HCT116 (cell line): ENCODE data around the gene RGL3. TPM values are rescaled to one million over a fixed set of nuclear protein-coding genes. Genes with fewer than 3 reads are reported as not detected.

ENCODE experiments used
- ATAC-seq: fragments of 200-7000 bp; cut with Tn5 transposase; 2 replicates; pipeline ENCODE4 v1.9.1; 2020; ENCODE audit warnings: mild to moderate bottlenecking, moderate library complexity
- BruUV-seq: library from RNA; stranded (reverse); fragments of 400-500 nt; replicated peaks from 2 replicates; lab custom pipeline; 2021; lab: Mats Ljungman, UMichigan
- CTCF ChIA-PET: fragments of 300-600 bp; sonication (Branson Sonifier 250); formaldehyde crosslinking; loops from one replicate; lab custom pipeline; 2021; ENCODE audit warnings: antibody characterized with exemption; lab: Charles Lee
- POLR2A ChIA-PET: fragments of 300-600, 350-600 bp; sonication (Branson Sonifier 250); formaldehyde crosslinking; loops from one replicate; lab custom pipeline; 2021; ENCODE audit warnings: antibody characterized with exemption; lab: Charles Lee
- RAD21 ChIA-PET, 2 experiments: fragments of 300-600 bp; sonication (Branson Sonifier 250); formaldehyde crosslinking; loops; one replicate each; lab custom pipeline; 2023; ENCODE audit warnings: low total read pairs in 2 of 2; ENCODE audit not compliant: uncharacterized antibody in 2 of 2, unreplicated experiment in 2 of 2, low non-redundant PET in 1 of 2; lab: Charles Lee
- DNase-seq: peaks from one replicate; pipeline ENCODE4 v3.0.0-alpha.2; 2010; ENCODE audit warnings: low read depth, low spot score
- H2AFZ ChIP-seq: fragments of 200-600 bp; shearing (Covaris generic), sonication (generic); 2 replicates; pipeline ENCODE4 v1.6.1; 2017; ENCODE audit warnings: low read depth, mixed run types, mixed read lengths, antibody characterized with exemption, low read length; ENCODE audit not compliant: poor library complexity, severe bottlenecking
- H3K27ac ChIP-seq: 2 replicates; pipeline ENCODE4 v1.5.1; 2012; ENCODE audit warnings: low read depth, low read length
- H3K27me3 ChIP-seq: fragments of 200-600 bp; sonication (generic); 2 replicates; pipeline ENCODE4 v1.6.1; 2016; ENCODE audit warnings: mixed run types, low read length, mixed read lengths; ENCODE audit not compliant: insufficient read depth
- H3K36me3 ChIP-seq, 2 experiments: fragments of 200-500 bp in 1 of 2; fragments of 200-600 bp in 1 of 2; sonication (Bioruptor generic) in 1 of 2; sonication (generic) in 1 of 2; 2 replicates each; pipeline versions ENCODE4 v1.5.1 to v1.6.1; 2014 to 2016; ENCODE audit warnings: low read length in 2 of 2, inconsistent platforms in 1 of 2, mixed read lengths in 1 of 2, mixed run types in 1 of 2; ENCODE audit not compliant: insufficient read depth in 2 of 2, control insufficient read depth in 1 of 2
- H3K4me1 ChIP-seq, 2 experiments: fragments of 200-600 bp in 1 of 2; sonication (generic) in 1 of 2; 2 replicates each; pipeline versions ENCODE4 v1.5.1 to v1.6.1; 2012 to 2017; ENCODE audit warnings: low read length in 2 of 2, inconsistent platforms in 1 of 2, mild to moderate bottlenecking in 1 of 2, mixed read lengths in 1 of 2, mixed run types in 1 of 2, moderate library complexity in 1 of 2; ENCODE audit not compliant: insufficient read depth in 2 of 2, control insufficient read depth in 1 of 2
- H3K4me2 ChIP-seq: fragments of 200-600 bp; sonication (generic); 2 replicates; pipeline ENCODE4 v1.6.1; 2017; ENCODE audit warnings: mixed run types, low read length, mixed read lengths
- H3K4me3 ChIP-seq, 2 experiments: fragments of 200-600 bp in 1 of 2; sonication (generic) in 1 of 2; replicated peaks in 1 of 2; 2 replicates each; pipeline ENCODE4 v1.5.1; 2011 to 2016; ENCODE audit warnings: low read length in 2 of 2, control low read depth in 1 of 2, low read depth in 1 of 2, mild to moderate bottlenecking in 1 of 2, mixed read lengths in 1 of 2, mixed run types in 1 of 2
- H3K79me2 ChIP-seq: fragments of 200-600 bp; sonication (generic); 2 replicates; pipeline ENCODE4 v1.6.1; 2017; ENCODE audit warnings: mild to moderate bottlenecking, mixed run types, low read length, moderate library complexity, mixed read lengths; ENCODE audit not compliant: insufficient read depth
- H3K9ac ChIP-seq: fragments of 200-600 bp; sonication (generic); 2 replicates; pipeline ENCODE4 v1.6.1; 2016; ENCODE audit warnings: low read length, mixed read lengths
- H3K9me2 ChIP-seq: fragments of 200-600 bp; sonication (generic), shearing (Covaris generic); 2 replicates; pipeline ENCODE4 v1.6.1; 2017; ENCODE audit warnings: mixed run types, mild to moderate bottlenecking, moderate library complexity; ENCODE audit not compliant: insufficient read depth
- H3K9me3 ChIP-seq, 2 experiments: fragments of 200-500 bp in 1 of 2; fragments of 200-600 bp in 1 of 2; sonication (Bioruptor generic) in 1 of 2; sonication (generic) in 1 of 2; 2 replicates each; pipeline ENCODE4 v1.6.1; 2014 to 2017; ENCODE audit warnings: low read length in 2 of 2, mixed read lengths in 2 of 2, inconsistent platforms in 1 of 2, low read depth in 1 of 2, mild to moderate bottlenecking in 1 of 2, mixed run types in 1 of 2, moderate library complexity in 1 of 2; ENCODE audit not compliant: control insufficient read depth in 1 of 2, insufficient read depth in 1 of 2
- H4K20me1 ChIP-seq: fragments of 200-600 bp; sonication (generic), shearing (Covaris generic); 2 replicates; pipeline ENCODE4 v1.6.1; 2017; ENCODE audit warnings: mixed run types, mild to moderate bottlenecking, moderate library complexity; ENCODE audit not compliant: insufficient read depth
- CBX3 ChIP-seq: IDR thresholded peaks from 2 replicates; pipeline ENCODE4 v1.6.1; 2012; ENCODE audit warnings: low read depth
- CEBPB ChIP-seq: IDR thresholded peaks from 2 replicates; pipeline ENCODE4 v1.6.1; 2012; ENCODE audit warnings: low read depth
- EGR1 ChIP-seq: IDR thresholded peaks from 2 replicates; pipeline ENCODE4 v1.6.1; 2012; ENCODE audit warnings: low read depth
- ELF1 ChIP-seq: IDR thresholded peaks from 2 replicates; pipeline ENCODE4 v1.6.1; 2012; ENCODE audit warnings: low read depth, borderline replicate concordance
- EZH2phosphoT487 ChIP-seq: fragments of 200-600 bp; IDR thresholded peaks from 2 replicates; pipeline ENCODE4 v1.6.1; 2018; ENCODE audit warnings: antibody characterized with exemption, borderline replicate concordance
- FOSL1 ChIP-seq: IDR thresholded peaks from 2 replicates; pipeline ENCODE4 v1.6.1; 2012; ENCODE audit warnings: low read depth
- JUND ChIP-seq: IDR thresholded peaks from 2 replicates; pipeline ENCODE4 v1.6.1; 2012
- MAX ChIP-seq: IDR thresholded peaks from 2 replicates; pipeline ENCODE4 v1.6.1; 2012
- POLR2A ChIP-seq: IDR thresholded peaks from 2 replicates; pipeline ENCODE4 v1.7.0; 2011; ENCODE audit warnings: borderline replicate concordance; ENCODE audit not compliant: insufficient read depth, insufficient read length; ENCODE audit errors: extremely low read depth
- RAD21 ChIP-seq: IDR thresholded peaks from 2 replicates; pipeline ENCODE4 v1.6.1; 2012; ENCODE audit warnings: low read depth, mild to moderate bottlenecking
- REST ChIP-seq: IDR thresholded peaks from 2 replicates; pipeline ENCODE4 v1.6.1; 2012; ENCODE audit warnings: low read depth
- SIN3A ChIP-seq: IDR thresholded peaks from 2 replicates; pipeline ENCODE4 v1.6.1; 2012; ENCODE audit warnings: low read depth
- SP1 ChIP-seq: IDR thresholded peaks from 2 replicates; pipeline ENCODE4 v1.6.1; 2012; ENCODE audit warnings: low read depth
- SRF ChIP-seq: IDR thresholded peaks from 2 replicates; pipeline ENCODE4 v1.6.1; 2012; ENCODE audit warnings: low read depth
- TCF7L2 ChIP-seq: IDR thresholded peaks from 2 replicates; pipeline ENCODE4 v1.7.0; 2011; ENCODE audit warnings: borderline replicate concordance, inconsistent platforms; ENCODE audit not compliant: insufficient read depth, insufficient read length; ENCODE audit errors: extremely low read depth
- YY1 ChIP-seq: IDR thresholded peaks from 2 replicates; pipeline ENCODE4 v1.6.1; 2011; ENCODE audit warnings: low read length, low read depth, moderate library complexity, mild to moderate bottlenecking; ENCODE audit not compliant: insufficient replicate concordance; ENCODE audit errors: extremely low read depth
- ZBTB33 ChIP-seq: IDR thresholded peaks from 2 replicates; pipeline ENCODE4 v1.6.1; 2011; ENCODE audit warnings: mild to moderate bottlenecking, low read length, moderate library complexity; ENCODE audit not compliant: insufficient replicate concordance; ENCODE audit errors: extremely low read depth
- ZFX ChIP-seq: fragments of 450-650 bp; IDR thresholded peaks from 2 replicates; pipeline ENCODE4 v1.6.1; 2017
- ZNF274 ChIP-seq: fragments of 200-500 bp; sonication (Bioruptor generic); IDR thresholded peaks from 2 replicates; pipeline ENCODE4 v1.6.1; 2014; ENCODE audit warnings: mild to moderate bottlenecking, low read depth, low read length, inconsistent platforms
- intact Hi-C: fragments of 100-400 bp; cut with micrococcal nuclease; formaldehyde crosslinking; loops from 2 replicates; pipeline ENCODE4 v1.10.0; 2022
- total RNA-seq: library from RNA; stranded (reverse); gene quantifications from one replicate; pipeline ENCODE4 v1.2.1, GENCODE V29; 2021; ENCODE audit not compliant: unreplicated experiment

RGL3 gene
- total RNA-seq, 1 experiment from 2014 or later: 99.2 TPM

GRCh38 chr19:11346104-11346940 is 72.8 kb downstream of the RGL3 start, which contains the start of the genes CCDC159 and TMEM205:
Gene CCDC159 (plus strand): TSS chr19:11346519. CDS start chr19:11346607, 88 bp downstream.
Gene TMEM205 (minus strand): TSS chr19:11346268. CDS start chr19:11345619, 649 bp downstream.
- Histone ChIP-seq H3K27me3 (no peaks in the 10 kb centered on the region), H3K36me3 (peaks cover 0 to 5% of the 10 kb centered on the region in 2 experiments; a peak in 2 of 4 replicates), H3K4me2 (peak within 1 kb of the TSS; percentile 94), H3K27ac (peak within 1 kb of the TSS; percentile 67), H3K79me2 (0 out of 2 replicates have a peak, but pooled peaks cover 9% of the 10 kb centered on the region), H3K9me2 (no peaks in the 10 kb centered on the region), H3K9ac (peak within 1 kb of the TSS; percentile 90), H3K9me3 (peaks cover 3 to 13% of the 10 kb centered on the region in 2 experiments; a peak in 2 of 4 replicates), H3K4me1 (peaks cover 25 to 51% of the 10 kb centered on the region in 2 experiments), H3K4me3 (peak within 1 kb of the TSS; percentile 86 to 88), H2AFZ (no peak within 1 kb of the TSS), H4K20me1 (no peaks in the 10 kb centered on the region)
- ChIA-PET CTCF (interaction anchor here (1.1 to 2.4 kb wide), 4 partner anchors 28 to 52 kb away, joined by 5 to 8 read pairs (median 7); partner anchors contain the start of genes EPOR and SWSAP1), POLR2A (interaction anchor here (0.6 to 3.0 kb wide), 6 partner anchors 29 to 72 kb away, joined by 3 to 16 read pairs (median 5); partner anchors contain the start of genes EPOR, RGL3 and SWSAP1), RAD21 (interaction anchor here in 1 of 2 experiments (0.5 to 0.6 kb wide), 2 partner anchors 9 to 73 kb away, joined by 3 to 12 read pairs; partner anchors contain the start of gene RGL3)
- intact Hi-C loops: no loop called here
- BruUV-seq: TSS peak; percentile 96
- DNase-seq (peak; percentile 100), ATAC-seq (peak; percentile 91)
- TF ChIP-seq POLR2A: peak; percentile 43
- TF ChIP-seq YY1: peak; percentile 82
- TF ChIP-seq REST: no peak
- TF ChIP-seq CBX3: 0 out of 2 replicates have a peak, but pooled peaks have one; percentile 41
- no peak for TF ChIP-seq RAD21
- TF ChIP-seq EGR1: peak; percentile 46; the same call in 1 of the 2 replicates
- no peak; the same call in 1 of the 2 replicates for TF ChIP-seq JUND
- TF ChIP-seq SP1: peak; percentile 93
- TF ChIP-seq TCF7L2: no peak
- no peak for TF ChIP-seq ZFX
- no peak; the same call in none of the 2 replicates for TF ChIP-seq FOSL1
- TF ChIP-seq ELF1: no peak; the same call in 1 of the 2 replicates
- TF ChIP-seq ZBTB33: peak; percentile 75
- TF ChIP-seq ZNF274: no peak
- TF ChIP-seq CEBPB: peak; percentile 98
- peak; percentile 51 for TF ChIP-seq SIN3A
- no peak for TF ChIP-seq EZH2phosphoT487
- TF ChIP-seq SRF: no peak
- peak; percentile 97 for TF ChIP-seq MAX
